Measurements from ENCODE around the gene ZNF619. TPM values are rescaled to one million over a fixed set of nuclear protein-coding genes. Genes with fewer than 3 reads are reported as not detected.

The ZNF619 gene
- total and polyA plus RNA-seq, 2 donors (not counting 1 experiment from before 2014, with no cell fraction given), result 3.3 to 22.8 TPM

GRCh38 chr3:40450438-40450837 is 26.5 kb upstream of the ZNF619 start:
- no peak overlapping the region for H3K4me3 Mint-ChIP-seq

More at GRCh38 chr3:40450438-40450837, 26.5 kb upstream of the ZNF619 start:
- no peak for TF ChIP-seq EZH2 (IDR thresholded peaks at IDR 0.05; ENCODE audit: borderline replicate concordance, insufficient read depth, low read depth, low read length, poor library complexity, severe bottlenecking)
- no peak for TF ChIP-seq CTCF (IDR thresholded peaks at IDR 0.05)
- Histone ChIP-seq H3K4me2 (replicated peaks; ENCODE audit: low read depth, low read length, poor library complexity, severe bottlenecking) (no peak overlapping the region), H4K20me1 (ENCODE audit: control insufficient read depth, insufficient read depth, low read length, poor library complexity, severe bottlenecking) (no peaks in the 10 kb centered on the region), H3K79me2 (ENCODE audit: control insufficient read depth, insufficient read depth, low read length) (no peaks in the 10 kb centered on the region), H3K4me1 (ENCODE audit: control insufficient read depth in 2 of 2, insufficient read depth in 2 of 2, low read length in 2 of 2) (peaks cover 14 to 15% of the 10 kb centered on the region in 2 donors), H2AFZ (ENCODE audit: insufficient read depth, low read depth, low read length, poor library complexity, severe bottlenecking) (no peak overlapping the region), H3K27ac (ENCODE audit: low read length in 2 of 2) (no peak overlapping the region), H3K4me3 (ENCODE audit: control extremely low read depth in 1 of 5, extremely low read depth in 1 of 5, insufficient read depth in 1 of 5, low read depth in 2 of 5, low read length in 4 of 5) (no peak overlapping the region), H3K9ac (ENCODE audit: low read length) (no peak overlapping the region), H3K9me3 (ENCODE audit: control extremely low read depth in 1 of 3, control insufficient read depth in 2 of 3, insufficient read depth in 1 of 3, low read length in 2 of 3) (no peaks in the 10 kb centered on the region), H3K27me3 (replicated peaks in 1 of 4; ENCODE audit: control extremely low read depth in 1 of 4, control insufficient read depth in 3 of 4, insufficient read depth in 4 of 4, low read length in 3 of 4) (no peaks in the 10 kb centered on the region), H3K36me3 (replicated peaks in 1 of 2; ENCODE audit: control extremely low read depth in 1 of 2, control insufficient read depth in 1 of 2, extremely low read depth in 1 of 2, insufficient read depth in 2 of 2, low read length in 1 of 2) (peaks cover 2 to 6% of the 10 kb centered on the region in 2 experiments)
- DNase-seq, result no peak
- H3K27me3 Mint-ChIP-seq, result no peaks in the 10 kb centered on the region
- whole genome bisulfite sequencing (ENCODE audit: insufficient coverage), result no CpG with 5 or more reads among the region's 2 CpGs
- no peaks in the 10 kb centered on the region for H3K9me3 Mint-ChIP-seq (ENCODE audit: insufficient read depth)
- H3K4me1 Mint-ChIP-seq, result peaks cover 24% of the 10 kb centered on the region
- ATAC-seq (ENCODE audit: low read depth), result no peak
- POLR2A ChIA-PET, result no interaction called here
- CTCF ChIA-PET, result interaction anchor here (0.7 kb wide), 1 partner anchor 749 kb away, joined by 3 read pairs; the partner anchor contains the start of gene CTNNB1
- intact Hi-C loops (cut with micrococcal nuclease), result loop anchor here (5.0 to 10.0 kb wide), 3 partner anchors 744 to 1562 kb away; partner anchors contain the start of genes CTNNB1, SCN11A and WDR48
- no peak overlapping the region for H3K27ac Mint-ChIP-seq
